Hepatocyte (in vitro differentiated cells): ENCODE data around the gene ARHGEF12. TPM values are rescaled to one million over a fixed set of nuclear protein-coding genes. Genes with fewer than 3 reads are reported as not detected.

ENCODE experiments used
- DNase-seq: peaks from one replicate; pipeline ENCODE4 v3.0.0-alpha.2; 2016; ENCODE audit warnings: low spot score
- H2AFZ ChIP-seq: fragments of 200-600 bp; sonication (generic); 2 replicates; pipeline ENCODE4 v1.6.0; 2016; ENCODE audit warnings: antibody characterized with exemption, mild to moderate bottlenecking
- H3K27ac ChIP-seq: fragments of 200-600 bp; sonication (generic); 2 replicates; pipeline ENCODE4 v1.5.1; 2016; ENCODE audit warnings: mild to moderate bottlenecking
- H3K27me3 ChIP-seq: fragments of 200-600 bp; sonication (generic); 2 replicates; pipeline ENCODE4 v1.6.1; 2016
- H3K36me3 ChIP-seq: fragments of 200-600 bp; sonication (generic); replicated peaks from 2 replicates; pipeline ENCODE4 v1.5.1; 2016; ENCODE audit warnings: low read depth; ENCODE audit not compliant: insufficient read depth
- H3K4me1 ChIP-seq: fragments of 200-600 bp; sonication (generic); 2 replicates; pipeline ENCODE4 v1.5.1; 2016; ENCODE audit warnings: mild to moderate bottlenecking, moderate library complexity; ENCODE audit not compliant: insufficient read depth
- H3K4me2 ChIP-seq: fragments of 200-600 bp; sonication (generic); 2 replicates; pipeline ENCODE4 v1.6.0; 2016
- H3K4me3 ChIP-seq: fragments of 200-600 bp; sonication (generic); 2 replicates; pipeline ENCODE4 v1.5.1; 2016; ENCODE audit warnings: mild to moderate bottlenecking
- H3K79me2 ChIP-seq: fragments of 200-600 bp; sonication (generic); 2 replicates; pipeline ENCODE4 v1.6.0; 2017; ENCODE audit warnings: mild to moderate bottlenecking
- H3K9me2 ChIP-seq: fragments of 200-600 bp; sonication (generic); replicated peaks from 2 replicates; pipeline ENCODE4 v1.6.0; 2017; ENCODE audit warnings: mild to moderate bottlenecking; ENCODE audit not compliant: insufficient read depth
- H3K9me3 ChIP-seq: fragments of 200-600 bp; sonication (generic); 2 replicates; pipeline ENCODE4 v1.5.1; 2016; ENCODE audit warnings: low read depth, mild to moderate bottlenecking
- H4K20me1 ChIP-seq: fragments of 200-600 bp; sonication (generic); 2 replicates; pipeline ENCODE4 v1.6.0; 2016; ENCODE audit warnings: mild to moderate bottlenecking; ENCODE audit not compliant: insufficient read depth, poor library complexity, severe bottlenecking
- EZH2 ChIP-seq: fragments of 200-600 bp; sonication (generic); IDR thresholded peaks from 2 replicates; pipeline ENCODE4 v1.6.1; 2016; ENCODE audit warnings: antibody characterized with exemption, mild to moderate bottlenecking, borderline replicate concordance
- EZH2phosphoT487 ChIP-seq: fragments of 200-600 bp; sonication (generic); IDR thresholded peaks from one replicate; pipeline ENCODE4 v1.6.1; 2018; ENCODE audit warnings: antibody characterized with exemption, mild to moderate bottlenecking, low read depth, moderate library complexity; ENCODE audit not compliant: unreplicated experiment, severe bottlenecking
- WGBS: methylation state at CpG from one replicate; pipeline ENCODE4 v1.1.6; 2016; ENCODE audit warnings: low lambda C conversion rate; ENCODE audit errors: missing lambda C conversion rate; 5-methylcytosine and 5-hydroxymethylcytosine counted together
- polyA plus RNA-seq: library from polyadenylated mRNA; unstranded; fragments of >200 nt; fragmentation: Nextera tagmentation; extraction: Ambion mirVana; gene quantifications from 2 replicates; pipeline ENCODE4 v1.2.1, GENCODE V29; 2016
- total RNA-seq: library from RNA; depleted of rRNA; stranded (reverse); fragments of >200 nt; gene quantifications from 2 replicates; pipeline ENCODE4 v1.2.3, GENCODE V29; 2014
- TF ChIP-seq, protein P1 (sequence below): fragments of 200-600 bp; sonication (generic); IDR thresholded peaks from 2 replicates; pipeline ENCODE4 v1.5.1; 2016; ENCODE audit warnings: antibody characterized with exemption, mild to moderate bottlenecking; ENCODE audit not compliant: poor library complexity

Gene ARHGEF12
- total and polyA plus RNA-seq, 2 experiments from 2014 or later, result 21.2 to 75.1 TPM

GRCh38 chr11:120389693-120390584 lies 53.7 kb downstream of the ARHGEF12 start:
- no peak overlapping the region for H3K27ac ChIP-seq
- H3K4me3 ChIP-seq, result no peak overlapping the region
- no peaks in the 10 kb centered on the region for H3K9me3 ChIP-seq
- no peaks in the 10 kb centered on the region for H3K27me3 ChIP-seq
- H3K4me1 ChIP-seq, result peaks cover 21% of the 10 kb centered on the region
- H3K36me3 ChIP-seq, result no peaks in the 10 kb centered on the region
- no peaks in the 10 kb centered on the region for H3K9me2 ChIP-seq
- H3K79me2 ChIP-seq, result peaks cover 92% of the 10 kb centered on the region
- H4K20me1 ChIP-seq, result peaks cover 24% of the 10 kb centered on the region
- no peak for TF ChIP-seq EZH2
- TF ChIP-seq, protein P1, sequence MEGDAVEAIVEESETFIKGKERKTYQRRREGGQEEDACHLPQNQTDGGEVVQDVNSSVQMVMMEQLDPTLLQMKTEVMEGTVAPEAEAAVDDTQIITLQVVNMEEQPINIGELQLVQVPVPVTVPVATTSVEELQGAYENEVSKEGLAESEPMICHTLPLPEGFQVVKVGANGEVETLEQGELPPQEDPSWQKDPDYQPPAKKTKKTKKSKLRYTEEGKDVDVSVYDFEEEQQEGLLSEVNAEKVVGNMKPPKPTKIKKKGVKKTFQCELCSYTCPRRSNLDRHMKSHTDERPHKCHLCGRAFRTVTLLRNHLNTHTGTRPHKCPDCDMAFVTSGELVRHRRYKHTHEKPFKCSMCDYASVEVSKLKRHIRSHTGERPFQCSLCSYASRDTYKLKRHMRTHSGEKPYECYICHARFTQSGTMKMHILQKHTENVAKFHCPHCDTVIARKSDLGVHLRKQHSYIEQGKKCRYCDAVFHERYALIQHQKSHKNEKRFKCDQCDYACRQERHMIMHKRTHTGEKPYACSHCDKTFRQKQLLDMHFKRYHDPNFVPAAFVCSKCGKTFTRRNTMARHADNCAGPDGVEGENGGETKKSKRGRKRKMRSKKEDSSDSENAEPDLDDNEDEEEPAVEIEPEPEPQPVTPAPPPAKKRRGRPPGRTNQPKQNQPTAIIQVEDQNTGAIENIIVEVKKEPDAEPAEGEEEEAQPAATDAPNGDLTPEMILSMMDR, result no peak
- no peak for TF ChIP-seq EZH2phosphoT487
- DNase-seq, result no peak
- WGBS, result 98% methylated on average over 5 of the region's 5 CpGs
- H3K4me2 ChIP-seq, result no peak overlapping the region
- no peak overlapping the region for H2AFZ ChIP-seq

DNA sequence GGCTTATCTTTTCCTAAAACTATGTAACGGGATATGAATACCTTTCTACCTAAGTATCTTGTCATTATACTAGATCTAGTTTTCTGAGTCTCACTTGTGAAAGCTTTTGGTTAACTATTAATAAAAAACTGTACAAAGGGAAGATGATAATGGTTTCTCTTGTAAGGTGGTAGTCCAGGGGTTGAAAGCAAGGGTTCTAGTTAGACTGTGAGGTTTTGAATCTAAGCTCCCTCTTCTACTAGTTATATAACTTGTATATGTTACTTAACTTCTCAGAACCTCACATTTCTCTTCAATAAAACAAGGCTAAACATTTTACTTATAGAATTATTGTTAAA lies 54.3 kb downstream of the ARHGEF12 start:
- Histone ChIP-seq H3K27me3 (no peaks in the 10 kb centered on the region), H3K27ac (peak overlapping the region; percentile 79), H3K36me3 (no peaks in the 10 kb centered on the region), H3K4me1 (peaks cover 21% of the 10 kb centered on the region), H3K4me3 (no peak overlapping the region), H3K4me2 (peak overlapping the region; percentile 15), H3K9me3 (no peaks in the 10 kb centered on the region), H3K79me2 (peaks cover 92% of the 10 kb centered on the region), H2AFZ (no peak overlapping the region), H3K9me2 (no peaks in the 10 kb centered on the region), H4K20me1 (peaks cover 19% of the 10 kb centered on the region)
- no peak for DNase-seq
- TF ChIP-seq EZH2phosphoT487, result no peak
- TF ChIP-seq, protein P1, result no peak
- TF ChIP-seq EZH2, result no peak
- WGBS, result 65% methylated on average over 1 of the region's 1 CpG

DNA sequence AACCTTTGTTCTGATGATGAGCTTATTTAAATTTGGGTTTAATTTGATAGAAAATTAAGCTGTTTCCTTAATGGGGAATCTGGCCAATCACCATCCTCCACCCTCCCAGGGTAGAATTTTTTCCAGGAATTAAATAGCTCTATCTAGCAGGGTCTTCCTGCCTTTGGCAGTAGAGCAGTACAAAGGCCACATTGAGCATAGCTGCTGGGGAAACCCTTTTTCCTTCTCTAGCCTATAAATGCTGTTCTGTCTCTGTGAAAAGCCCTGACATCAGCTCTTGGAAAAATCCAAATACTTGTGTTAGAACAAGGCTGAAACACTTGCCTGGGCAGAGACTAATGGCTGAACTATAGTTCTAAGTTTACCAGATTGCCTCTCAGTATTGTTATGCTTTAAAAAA lies 55.1 kb downstream of the ARHGEF12 start:
- no peak overlapping the region for H3K4me3 ChIP-seq
- H3K27ac ChIP-seq, result peak overlapping the region; percentile 79
- H3K9me2 ChIP-seq, result no peaks in the 10 kb centered on the region
- H3K36me3 ChIP-seq, result no peaks in the 10 kb centered on the region
- H3K27me3 ChIP-seq, result no peaks in the 10 kb centered on the region
- peak; percentile 61 for DNase-seq
- no peak for TF ChIP-seq EZH2phosphoT487
- TF ChIP-seq, protein P1, result no peak
- no peak for TF ChIP-seq EZH2
- H3K4me2 ChIP-seq, result peak overlapping the region; percentile 30
- peaks cover 92% of the 10 kb centered on the region for H3K79me2 ChIP-seq
- no peak overlapping the region for H2AFZ ChIP-seq
- H3K9me3 ChIP-seq, result no peaks in the 10 kb centered on the region
- peaks cover 15% of the 10 kb centered on the region for H4K20me1 ChIP-seq
- H3K4me1 ChIP-seq, result peaks cover 21% of the 10 kb centered on the region
